Ectodermal cell (in vitro differentiated cells): Measurements from ENCODE around the gene GSTT2.
"Not testable (repeated sequence)": the region's sequence is repeated elsewhere in the genome, so short reads cannot be mapped to it uniquely, and the experiment has no call there.

Source experiments
- H3K27ac ChIP-seq: 2 replicates; pipeline ENCODE4 v1.7.0; 2013; ENCODE audit warnings: mild to moderate bottlenecking, low read depth, low read length; ENCODE audit not compliant: insufficient read depth, poor library complexity, severe bottlenecking
- H3K27me3 ChIP-seq: 2 replicates; pipeline ENCODE4 v1.7.0; 2013; ENCODE audit warnings: mild to moderate bottlenecking, low read length; ENCODE audit not compliant: insufficient read depth, control insufficient read depth, poor library complexity, severe bottlenecking
- H3K36me3 ChIP-seq: one replicate; pipeline ENCODE4 v1.7.0; 2013; ENCODE audit warnings: low read length; ENCODE audit not compliant: control insufficient read depth, insufficient read depth
- H3K4me1 ChIP-seq: one replicate; pipeline ENCODE4 v1.7.0; 2013; ENCODE audit warnings: low read length; ENCODE audit not compliant: control insufficient read depth, insufficient read depth
- H3K4me3 ChIP-seq: 2 replicates; pipeline ENCODE4 v1.7.0; 2013; ENCODE audit warnings: low read depth, low read length, control low read depth; ENCODE audit not compliant: insufficient read depth
- H3K9me3 ChIP-seq: 2 replicates; pipeline ENCODE4 v1.7.0; 2013; ENCODE audit warnings: mild to moderate bottlenecking, low read length, moderate library complexity; ENCODE audit not compliant: control insufficient read depth
- WGBS, 2 experiments: methylation state at CpG; one replicate each; pipeline ENCODE4 v1.1.7; 2013; ENCODE audit warnings: missing lambda C conversion rate in 2 of 2; 5-methylcytosine and 5-hydroxymethylcytosine counted together

The GSTT2 gene

GRCh38 chr22:23974345-23974744, 5.6 kb upstream of the GSTT2 start, which contains the start of gene DDT:
TSS of gene DDT (minus strand) at chr22:23974441. CDS start at chr22:23974414, 27 bp downstream.
- H3K4me1 ChIP-seq, H3K9me3 ChIP-seq, H3K4me3 ChIP-seq, H3K27me3 ChIP-seq, H3K27ac ChIP-seq: not testable (repeated sequence)
- WGBS, 2 experiments: no CpG with 5 or more reads among the region's 29 CpGs
- H3K36me3 ChIP-seq: peaks cover 21% of the 10 kb centered on the region

GRCh38 chr22:23974836-23975352, 5.0 kb upstream of the GSTT2 start:
- not testable (repeated sequence) for H3K4me1 ChIP-seq, H3K9me3 ChIP-seq
- WGBS, 2 experiments: 24 to 27% methylated on average over 6 of the region's 27 CpGs

GRCh38 chr22:23977304-23977703, 2.6 kb upstream of the GSTT2 start:
- H3K4me3 ChIP-seq, H3K36me3 ChIP-seq, H3K4me1 ChIP-seq, H3K27ac ChIP-seq, H3K27me3 ChIP-seq, H3K9me3 ChIP-seq: not testable (repeated sequence)
- 97 to 99% methylated on average over 5 of the region's 12 CpGs for WGBS, 2 experiments

More at GRCh38 chr22:23974836-23975352, 5.0 kb upstream of the GSTT2 start:
- H3K27me3 ChIP-seq, H3K27ac ChIP-seq, H3K4me3 ChIP-seq: not testable (repeated sequence)
- peaks cover 16% of the 10 kb centered on the region for H3K36me3 ChIP-seq

GRCh38 chr22:23980567-23980966, 633 bp downstream of the GSTT2 start:
- WGBS, 2 experiments: no CpG with 5 or more reads among the region's 7 CpGs
- H3K4me1 ChIP-seq, H3K27ac ChIP-seq, H3K4me3 ChIP-seq, H3K27me3 ChIP-seq, H3K9me3 ChIP-seq, H3K36me3 ChIP-seq: not testable (repeated sequence)

- Histone ChIP-seq H3K4me3 (no peak overlapping the region), H3K36me3 (no peaks in the 10 kb centered on the region), H3K27me3 (no peaks in the 10 kb centered on the region), H3K4me1 (no peaks in the 10 kb centered on the region), H3K9me3 (no peaks in the 10 kb centered on the region), H3K27ac (no peak overlapping the region)
- 31 to 57% methylated on average over 4 to 6 of the region's 6 CpGs for WGBS, 2 experiments
These were observed 4.5 kb downstream of the GSTT2 start for GRCh38 chr22:23984430-23984829.

- H3K4me1 ChIP-seq, H3K9me3 ChIP-seq, H3K27ac ChIP-seq, H3K36me3 ChIP-seq, H3K4me3 ChIP-seq, H3K27me3 ChIP-seq: not testable (repeated sequence)
- WGBS, 2 experiments: 83 to 90% methylated on average over 8 of the region's 8 CpGs
These were observed 6.2 kb downstream of the GSTT2 start for GRCh38 chr22:23986089-23986488.

GRCh38 chr22:23986538-23987178, 6.7 kb downstream of the GSTT2 start:
- not testable (repeated sequence) for H3K4me3 ChIP-seq, H3K27me3 ChIP-seq, H3K4me1 ChIP-seq, H3K9me3 ChIP-seq, H3K27ac ChIP-seq, H3K36me3 ChIP-seq
- WGBS, 2 experiments: 73 to 75% methylated on average over 4 of the region's 4 CpGs

GRCh38 chr22:23989583-23990244, 9.8 kb downstream of the GSTT2 start:
- H3K9me3 ChIP-seq, H3K27ac ChIP-seq, H3K4me1 ChIP-seq, H3K36me3 ChIP-seq, H3K4me3 ChIP-seq, H3K27me3 ChIP-seq: not testable (repeated sequence)
- 67 to 72% methylated on average over 1 to 2 of the region's 3 CpGs for WGBS, 2 experiments

- not testable (repeated sequence) for H3K27ac ChIP-seq, H3K4me1 ChIP-seq, H3K36me3 ChIP-seq, H3K4me3 ChIP-seq, H3K27me3 ChIP-seq, H3K9me3 ChIP-seq
- WGBS, 2 experiments: 80% methylated on average over 1 of the region's 2 CpGs; no CpG with 5 or more reads in 1 of the 2 experiments
These were observed 13.1 kb downstream of the GSTT2 start for GRCh38 chr22:23993080-23993479.

- not testable (repeated sequence) for H3K4me3 ChIP-seq, H3K27me3 ChIP-seq, H3K27ac ChIP-seq, H3K9me3 ChIP-seq, H3K36me3 ChIP-seq, H3K4me1 ChIP-seq
- WGBS, 2 experiments: 79 to 83% methylated on average over 4 of the region's 4 CpGs
These were observed 13.7 kb downstream of the GSTT2 start for GRCh38 chr22:23993581-23994177.
